ENCODE data around the gene CHCHD5. TPM values are rescaled to one million over a fixed set of nuclear protein-coding genes. Genes with fewer than 3 reads are reported as not detected.

The CHCHD5 gene
- total RNA-seq, 1 donor from 2014 or later = 33.2 TPM

GRCh38 chr2:112634153-112634873 lies 49.9 kb downstream of the CHCHD5 start:
- no peak overlapping the region for H3K27ac Mint-ChIP-seq

GRCh38 chr2:112634874-112635157 lies 50.4 kb downstream of the CHCHD5 start:
- peaks cover 4% of the 10 kb centered on the region for H3K27me3 Mint-ChIP-seq (ENCODE audit: low read depth)
- TF ChIP-seq CTCF (IDR thresholded peaks at IDR 0.05; ENCODE audit: unreplicated experiment) = no peak
- peaks cover 21% of the 10 kb centered on the region for H3K4me1 Mint-ChIP-seq
- no peak overlapping the region for H3K27ac Mint-ChIP-seq
- no peak for DNase-seq (ENCODE audit: low spot score in 2 of 2, unreplicated experiment in 2 of 2)
- H3K36me3 Mint-ChIP-seq = no peaks in the 10 kb centered on the region
- H3K4me3 Mint-ChIP-seq = no peak overlapping the region
- H3K9me3 Mint-ChIP-seq = no peaks in the 10 kb centered on the region

More at GRCh38 chr2:112634153-112634873, 49.9 kb downstream of the CHCHD5 start:
- H3K9me3 Mint-ChIP-seq = no peaks in the 10 kb centered on the region
- DNase-seq (ENCODE audit: low spot score in 2 of 2, unreplicated experiment in 2 of 2) = no peak
- H3K27me3 Mint-ChIP-seq (ENCODE audit: low read depth) = peaks cover 4% of the 10 kb centered on the region
- H3K4me1 Mint-ChIP-seq = peaks cover 24% of the 10 kb centered on the region
- no peak for TF ChIP-seq CTCF (IDR thresholded peaks at IDR 0.05; ENCODE audit: unreplicated experiment)
- H3K36me3 Mint-ChIP-seq = no peaks in the 10 kb centered on the region
- H3K4me3 Mint-ChIP-seq = no peak overlapping the region

GRCh38 chr2:112636605-112637288 lies 52.3 kb downstream of the CHCHD5 start:
- H3K4me1 Mint-ChIP-seq = peaks cover 3% of the 10 kb centered on the region
- peaks cover 4% of the 10 kb centered on the region for H3K27me3 Mint-ChIP-seq (ENCODE audit: low read depth)
- no peak overlapping the region for H3K4me3 Mint-ChIP-seq
- no peaks in the 10 kb centered on the region for H3K9me3 Mint-ChIP-seq
- TF ChIP-seq CTCF (IDR thresholded peaks at IDR 0.05; ENCODE audit: unreplicated experiment) = no peak
- no peak for DNase-seq (ENCODE audit: low spot score in 2 of 2, unreplicated experiment in 2 of 2)
- H3K36me3 Mint-ChIP-seq = no peaks in the 10 kb centered on the region
- no peak overlapping the region for H3K27ac Mint-ChIP-seq

- Mint-ChIP-seq H3K4me3 (no peak overlapping the region), H3K9me3 (no peaks in the 10 kb centered on the region), H3K36me3 (no peaks in the 10 kb centered on the region), H3K27me3 (ENCODE audit: low read depth) (peaks cover 4% of the 10 kb centered on the region), H3K4me1 (no peaks in the 10 kb centered on the region), H3K27ac (no peak overlapping the region)
- no peak for DNase-seq (ENCODE audit: low spot score in 2 of 2, unreplicated experiment in 2 of 2)
- no peak for TF ChIP-seq CTCF (IDR thresholded peaks at IDR 0.05; ENCODE audit: unreplicated experiment)
These were observed 52.9 kb downstream of the CHCHD5 start for GRCh38 chr2:112637289-112637660.

Other genes starting within 250 kb of the CHCHD5 start
- 12.8 to 14.6 TPM (median 13.7 TPM) in 3 replicates for gene RGPD8, start 151.0 kb upstream of the CHCHD5 start, total RNA-seq
- 42.9 to 45.1 TPM (median 43.1 TPM) in 3 replicates for gene TTL, start 102.5 kb upstream of the CHCHD5 start, total RNA-seq
- gene POLR1B, start 42.1 kb upstream of the CHCHD5 start, total RNA-seq = 28.0 to 36.5 TPM (median 28.3 TPM) in 3 replicates
- gene SLC20A1, start 61.3 kb downstream of the CHCHD5 start, total RNA-seq = 41.6 to 46.9 TPM (median 46.3 TPM) in 3 replicates
- gene NT5DC4, start 136.4 kb downstream of the CHCHD5 start, total RNA-seq = not detected in 3 replicates
- 8.4 to 8.9 TPM (median 8.6 TPM) in 3 replicates for gene CKAP2L, start 180.0 kb downstream of the CHCHD5 start, total RNA-seq
- gene IL1A, start 199.9 kb downstream of the CHCHD5 start, total RNA-seq = 3.9 to 4.8 TPM (median 4.4 TPM) in 3 replicates